Measurements from ENCODE around the gene RNF44.
"Not testable (repeated sequence)": the region's sequence is repeated elsewhere in the genome, so short reads cannot be mapped to it uniquely, and the experiment has no call there.

RNF44 gene

DNA sequence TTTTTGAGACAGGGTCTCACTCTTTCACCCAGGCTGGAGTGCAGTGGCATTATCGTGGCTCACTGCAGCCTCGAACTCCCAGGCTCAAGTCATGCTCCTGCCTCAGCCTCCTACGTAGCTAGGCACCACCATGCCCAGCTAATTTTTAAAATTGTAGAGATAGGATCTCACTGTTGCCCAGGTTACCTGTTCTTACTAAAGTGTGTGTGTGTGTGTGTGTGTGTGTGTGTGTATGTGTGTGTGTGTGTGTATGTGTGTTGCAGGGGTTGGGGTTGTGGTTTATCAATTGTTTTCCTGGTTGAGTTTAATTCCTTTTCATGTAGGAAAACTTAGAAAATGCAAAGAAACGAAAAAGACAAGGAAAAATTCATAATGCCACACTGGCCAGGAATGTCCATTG lies 21.8 kb downstream of the RNF44 start:
- DNase-seq, result no peak

DNA sequence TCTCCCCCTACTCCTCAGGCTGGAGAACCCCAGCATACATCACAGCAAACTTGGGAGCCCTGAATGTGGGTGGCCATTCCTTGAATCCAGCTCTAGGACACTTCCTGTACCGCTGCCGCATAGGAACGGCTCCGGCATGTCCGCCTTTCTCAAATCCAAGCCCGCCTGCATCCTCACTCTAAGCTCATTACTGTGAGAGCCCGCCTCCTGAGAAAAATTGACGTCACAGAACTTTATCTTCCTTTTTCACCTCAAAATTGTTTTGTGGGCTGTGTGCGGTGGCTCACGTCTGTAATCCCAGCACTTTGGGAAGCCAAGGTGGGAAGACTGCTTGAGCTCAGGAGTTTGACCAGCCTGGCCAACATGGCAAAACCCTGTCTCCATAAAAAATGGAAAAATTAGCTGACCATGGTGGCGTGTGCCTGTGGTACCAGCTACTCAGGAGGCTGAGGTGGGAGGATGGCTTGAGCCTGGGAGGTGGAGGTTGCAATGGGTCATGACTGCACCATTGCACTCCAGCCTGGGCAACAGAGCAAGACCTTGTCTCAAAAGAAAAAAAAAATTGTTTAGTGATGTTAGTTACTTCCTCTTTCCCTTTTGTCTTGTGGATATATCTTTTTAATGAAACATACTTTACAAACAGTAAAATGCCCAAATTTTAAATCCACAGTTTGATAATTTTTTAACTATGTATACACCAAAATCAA lies 22.8 kb downstream of the RNF44 start:
- DNase-seq, result no peak

DNA sequence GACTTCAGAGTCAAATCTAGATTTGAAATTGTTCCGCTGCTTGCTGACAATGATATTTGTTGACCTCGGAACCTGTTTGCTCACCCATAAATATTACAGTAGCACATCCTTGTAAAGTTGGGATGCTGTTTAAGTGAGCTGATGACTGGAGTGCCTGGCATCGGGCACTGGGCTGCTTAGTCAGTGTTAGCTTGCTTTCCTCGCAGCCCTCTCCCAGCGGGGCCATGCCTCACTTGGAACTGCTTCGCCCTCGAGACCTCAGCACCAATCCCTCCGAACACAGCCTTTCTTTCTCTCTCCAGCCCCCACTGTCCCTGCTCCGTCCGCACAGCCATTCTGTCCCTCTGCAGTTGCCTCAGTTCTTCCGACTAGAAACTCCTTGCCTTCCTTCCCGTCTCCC lies 23.4 kb downstream of the RNF44 start:
- DNase-seq, result no peak

DNA sequence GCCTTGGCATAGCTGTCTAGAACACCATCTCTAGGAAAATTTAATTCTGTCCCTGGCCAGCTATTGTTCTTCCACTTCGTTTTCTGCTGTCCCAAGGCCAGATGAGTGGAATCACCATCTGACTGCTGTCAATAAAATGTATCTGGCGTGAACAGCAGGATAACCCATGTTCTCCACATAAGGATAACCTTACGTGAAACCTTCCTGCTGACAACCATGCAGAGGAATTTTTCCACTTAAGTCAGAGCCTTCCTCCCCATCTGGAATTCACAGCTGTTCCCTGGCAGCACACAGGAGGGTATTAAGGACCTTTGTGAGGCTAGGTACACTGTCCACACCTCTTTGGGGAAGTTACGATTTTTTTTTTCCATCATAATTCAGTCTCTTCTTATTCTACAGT lies 28.6 kb downstream of the RNF44 start:
- no peak for DNase-seq

DNA sequence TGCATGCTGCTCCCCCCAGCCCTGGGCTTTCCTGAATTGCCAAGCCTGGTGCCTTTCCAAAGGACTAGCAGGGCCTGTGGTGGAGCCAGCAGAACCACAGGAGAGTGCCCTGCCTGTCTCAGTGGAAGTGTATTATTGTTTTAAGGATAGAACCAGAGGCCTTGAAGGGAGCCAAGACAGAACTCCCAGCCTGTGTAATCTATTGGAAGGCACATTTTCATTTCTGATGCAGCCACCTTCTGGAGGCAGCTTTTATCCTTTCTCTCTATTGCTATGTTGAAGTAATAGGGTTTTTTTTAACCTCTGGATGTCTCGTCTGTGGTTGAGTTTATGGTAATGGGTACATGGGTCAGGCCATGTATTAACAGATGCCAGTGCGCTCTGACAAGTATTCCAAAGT lies 29.3 kb downstream of the RNF44 start:
- no peak for DNase-seq

DNA sequence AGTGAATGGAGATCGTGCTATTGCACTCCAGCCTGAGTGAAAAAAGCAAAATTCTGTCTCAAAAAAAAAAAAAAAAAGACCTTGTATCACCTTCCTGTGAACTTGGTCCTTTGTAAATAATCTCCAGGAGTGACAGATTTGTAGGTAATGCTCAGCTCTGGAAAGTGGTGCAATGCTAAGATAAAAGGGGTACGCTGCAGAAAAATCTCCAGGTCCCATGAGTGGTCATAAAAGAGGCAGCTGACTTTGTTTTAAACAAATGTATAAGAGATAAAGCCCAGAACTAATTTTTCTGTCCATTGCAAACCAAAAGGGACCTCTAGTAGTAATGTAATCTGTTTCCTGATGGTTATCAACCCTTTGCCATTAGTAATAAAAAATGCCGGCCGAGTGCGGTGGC lies 33.7 kb downstream of the RNF44 start:
- no peak for DNase-seq

DNA sequence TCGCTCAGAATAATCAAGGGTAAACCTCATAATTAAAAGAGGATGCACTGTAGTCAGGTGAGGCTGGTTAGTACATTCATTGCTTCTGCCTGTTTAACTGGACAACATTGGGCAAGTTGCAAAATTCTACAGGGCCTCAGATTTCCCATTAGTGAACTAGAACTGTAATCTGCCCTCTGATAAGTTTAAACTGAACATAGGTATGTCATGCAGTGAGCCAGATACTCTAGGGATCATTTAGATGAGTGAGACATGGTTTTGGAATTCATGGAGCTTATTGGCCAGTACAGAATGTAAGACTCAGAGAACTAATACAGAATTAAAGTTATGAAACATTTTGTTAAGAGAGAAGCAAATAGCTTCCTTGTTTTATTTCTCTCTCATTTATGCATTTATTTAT lies 35.9 kb downstream of the RNF44 start:
- DNase-seq, result no peak

DNA sequence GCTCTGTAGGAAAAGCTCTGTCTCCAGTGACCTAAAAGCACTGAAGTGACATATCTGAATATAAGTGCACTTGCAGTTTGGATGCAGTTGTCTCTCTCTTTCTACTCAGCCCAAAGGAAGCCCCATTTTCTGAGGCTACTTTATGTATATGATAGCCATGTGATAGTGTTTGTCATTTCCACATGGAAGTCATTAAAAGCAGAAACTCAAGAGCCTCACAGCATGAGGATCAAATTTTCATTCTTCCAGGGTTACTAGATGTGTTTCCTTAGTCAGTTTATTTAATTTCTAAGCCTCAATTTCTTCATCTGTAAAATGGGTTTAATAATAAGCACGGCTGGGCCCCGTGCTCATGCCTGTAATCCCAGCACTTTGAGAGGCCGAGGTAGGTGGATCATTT lies 36.7 kb downstream of the RNF44 start:
- no peak for DNase-seq

DNA sequence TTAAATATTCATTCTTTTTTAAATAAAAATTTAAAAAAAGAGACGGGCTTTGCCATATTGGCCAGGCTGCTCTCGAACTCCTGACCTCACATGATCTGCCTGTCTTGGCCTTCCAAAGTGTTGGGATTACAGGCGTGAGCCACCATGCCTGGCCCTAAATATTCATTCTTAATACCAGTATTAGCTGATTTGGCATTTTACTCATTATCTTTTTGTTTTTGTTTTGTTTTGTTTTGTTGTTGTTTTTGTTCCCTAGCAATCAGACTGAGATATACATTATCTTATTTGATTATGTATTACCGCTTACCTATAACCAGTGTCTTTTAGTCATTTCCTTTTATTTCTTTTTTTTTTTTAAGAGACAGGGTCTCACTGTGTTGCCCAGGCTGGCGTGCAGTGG lies 37.9 kb downstream of the RNF44 start:
- no peak for DNase-seq

DNA sequence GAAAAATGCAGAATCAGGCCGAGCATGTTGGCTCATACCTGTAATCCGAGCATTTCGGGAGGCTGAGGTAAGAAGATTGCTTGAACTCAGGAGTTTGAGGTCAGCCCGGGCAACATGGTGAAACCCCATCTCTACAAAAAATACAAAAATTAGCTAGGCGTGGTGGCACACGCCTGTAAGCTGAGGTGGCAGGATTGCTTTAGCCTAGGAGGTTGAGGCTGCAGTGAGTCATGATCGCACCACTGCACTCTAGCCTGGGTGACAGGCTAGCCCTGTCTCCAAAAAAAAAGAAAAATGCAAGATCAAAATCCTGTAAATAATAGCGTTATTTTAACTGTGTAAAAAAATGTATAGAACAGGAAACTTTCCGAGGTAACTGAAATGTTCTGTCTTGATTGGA lies 39.4 kb downstream of the RNF44 start:
- no peak for DNase-seq

DNA sequence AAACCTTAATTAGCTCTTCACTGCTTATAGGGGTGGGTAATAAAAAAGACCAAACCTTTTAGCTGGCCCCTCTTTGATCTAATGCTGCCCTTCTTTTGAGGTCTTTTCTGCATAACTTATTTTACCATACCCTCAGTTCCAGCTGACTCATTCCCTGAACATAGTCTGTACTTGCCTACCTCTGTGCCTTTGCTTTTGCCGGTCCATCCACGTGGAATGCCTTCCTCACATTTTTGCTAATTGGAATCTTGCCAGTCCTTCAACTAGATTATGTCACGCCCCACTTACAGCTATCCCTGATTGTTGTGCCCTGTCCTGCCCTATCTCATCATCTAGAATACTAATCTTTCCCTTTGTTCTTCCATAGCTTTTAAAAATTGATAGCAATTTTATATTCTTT lies 44.8 kb downstream of the RNF44 start:
- DNase-seq, result no peak

DNA sequence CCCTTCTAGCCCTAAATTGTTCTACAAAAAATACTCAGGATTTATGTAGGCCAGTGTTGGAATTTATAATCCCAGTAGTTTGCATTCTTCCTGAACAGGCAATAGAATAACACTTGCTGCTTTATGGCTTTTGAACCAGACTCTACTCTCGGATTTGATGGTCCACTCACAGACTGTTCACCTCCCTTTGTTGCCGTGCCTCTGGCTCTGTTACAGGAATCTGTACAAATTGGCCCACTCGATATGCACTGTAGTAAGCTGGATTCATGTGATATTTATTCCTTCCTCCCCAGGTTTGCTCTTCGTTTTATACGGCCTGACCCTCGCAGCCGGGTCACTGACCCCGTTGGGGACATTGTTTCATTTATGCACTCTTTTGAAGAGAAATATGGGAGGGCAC lies 45.3 kb downstream of the RNF44 start:
- DNase-seq, result no peak

DNA sequence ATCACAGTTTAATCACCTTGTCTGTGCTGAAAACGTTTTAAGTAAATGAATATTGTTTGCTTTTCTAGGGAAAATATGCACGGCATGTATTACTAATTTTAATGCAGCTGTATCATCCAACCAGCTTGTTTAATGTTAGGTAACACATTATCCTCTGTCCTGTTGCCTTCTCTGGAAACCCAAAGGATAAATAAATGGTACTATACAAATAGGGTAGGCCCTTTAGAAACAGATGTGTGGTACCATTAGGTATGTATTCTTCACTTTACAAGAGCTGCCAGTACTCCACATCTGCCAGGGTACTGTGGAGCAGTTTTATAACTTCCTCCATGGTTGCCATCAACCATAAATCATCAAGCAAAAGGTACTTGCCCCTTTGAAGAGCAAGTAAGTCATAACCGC lies 46.1 kb downstream of the RNF44 start:
- DNase-seq, result no peak

DNA sequence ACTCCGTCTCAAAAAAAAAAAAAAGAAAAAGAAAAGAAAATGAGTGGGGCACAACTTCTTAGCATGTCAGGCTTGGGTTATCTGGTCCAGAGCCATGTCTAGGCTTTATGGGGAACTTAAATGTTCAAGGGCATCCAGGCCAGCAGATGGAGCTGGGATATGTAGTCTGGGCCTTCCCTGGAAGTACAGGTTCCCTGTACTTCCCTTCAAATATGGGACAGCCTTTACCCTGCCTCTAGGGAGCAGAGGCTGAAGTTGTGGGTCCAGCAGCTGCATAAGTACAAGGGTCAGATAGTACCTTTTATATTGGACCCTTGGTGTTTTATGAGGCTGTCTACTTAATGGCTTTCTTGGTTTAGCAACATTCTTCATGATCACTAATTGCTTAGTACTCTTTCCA lies 46.9 kb downstream of the RNF44 start:
- no peak for DNase-seq

DNA sequence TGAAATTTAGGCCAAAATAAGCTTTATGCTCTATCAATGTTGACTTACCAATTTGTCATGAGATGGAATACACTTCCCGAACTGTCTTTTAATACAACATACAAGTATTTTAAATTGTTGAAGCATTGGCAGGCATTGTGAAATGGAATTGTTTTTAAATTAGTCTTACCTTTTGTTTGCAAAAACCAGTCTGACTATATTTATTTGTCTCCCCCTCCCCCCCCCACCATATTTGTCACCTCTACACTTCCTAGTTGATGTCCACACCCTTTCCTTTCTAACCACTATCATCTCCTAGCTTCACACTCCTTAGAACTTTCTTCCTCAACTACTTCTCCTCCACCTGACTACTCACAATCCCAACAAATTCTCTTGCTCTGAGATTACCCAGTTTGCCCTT lies 48.1 kb downstream of the RNF44 start:
- no peak for DNase-seq

DNA sequence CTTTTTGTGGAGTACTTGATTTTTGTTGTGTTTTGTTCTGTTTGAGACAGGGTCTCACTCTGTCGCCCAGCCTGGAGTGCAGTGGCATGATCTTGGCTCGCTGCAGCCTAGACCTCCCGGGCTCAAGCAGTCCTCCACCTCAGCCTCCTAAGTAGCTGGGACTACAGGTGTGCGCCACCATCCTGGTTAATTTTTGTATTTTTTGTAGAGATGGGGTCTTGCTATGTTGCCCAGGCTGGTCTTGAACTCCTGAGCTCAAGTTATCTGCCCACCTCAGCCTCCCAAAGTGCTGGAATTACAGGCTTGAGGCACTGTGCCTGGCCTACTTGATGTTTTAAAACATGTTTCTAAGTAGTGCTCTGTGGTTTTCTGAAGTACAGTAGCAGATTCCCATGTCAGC lies 50.0 kb downstream of the RNF44 start:
- DNase-seq, result not testable (repeated sequence)

DNA sequence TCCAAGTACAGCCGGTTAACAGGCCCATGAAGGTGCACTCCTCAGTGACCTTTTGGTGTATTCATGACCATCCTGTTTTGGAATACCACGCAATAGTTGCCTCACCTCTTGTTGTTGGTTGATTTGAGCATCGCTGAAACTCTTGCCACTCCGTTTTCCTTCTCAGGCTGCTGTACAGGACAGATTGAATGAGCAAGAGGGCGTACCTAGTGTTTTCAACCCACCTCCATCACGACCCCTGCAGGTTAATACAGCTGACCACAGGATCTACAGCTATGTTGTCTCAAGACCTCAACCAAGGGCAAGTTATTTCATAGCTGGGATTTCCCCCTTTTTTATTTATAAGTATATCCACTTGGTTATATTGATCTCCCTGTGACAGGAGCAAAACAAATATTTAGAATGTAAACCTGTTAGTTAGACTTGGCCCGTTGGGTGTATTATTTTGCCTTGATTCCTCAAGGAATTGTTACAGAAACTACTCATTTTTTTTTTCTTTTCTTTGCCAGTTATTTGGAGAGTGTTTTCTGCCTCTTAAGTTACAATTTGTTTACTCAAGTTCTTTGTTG lies 50.9 kb downstream of the RNF44 start:
- DNase-seq, result no peak

DNA sequence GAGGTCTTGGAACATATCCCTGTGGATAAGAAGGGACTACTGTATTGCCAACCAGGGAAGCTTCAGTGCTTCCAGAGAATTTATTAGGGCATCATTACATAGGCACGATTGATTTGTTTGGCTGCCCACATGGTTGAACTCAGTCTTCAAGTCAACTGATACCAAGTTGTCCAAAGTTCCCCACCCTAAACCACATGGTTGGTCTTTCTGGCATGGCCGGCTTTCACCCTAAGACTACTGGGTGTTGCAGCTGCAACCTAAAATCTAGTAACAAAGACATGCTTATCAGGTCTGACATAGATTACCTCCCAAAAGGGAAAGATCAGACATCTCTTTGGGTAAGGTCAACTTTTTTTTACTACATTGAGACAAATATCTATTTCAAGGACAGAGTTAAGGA lies 52.0 kb downstream of the RNF44 start:
- DNase-seq, result no peak

DNA sequence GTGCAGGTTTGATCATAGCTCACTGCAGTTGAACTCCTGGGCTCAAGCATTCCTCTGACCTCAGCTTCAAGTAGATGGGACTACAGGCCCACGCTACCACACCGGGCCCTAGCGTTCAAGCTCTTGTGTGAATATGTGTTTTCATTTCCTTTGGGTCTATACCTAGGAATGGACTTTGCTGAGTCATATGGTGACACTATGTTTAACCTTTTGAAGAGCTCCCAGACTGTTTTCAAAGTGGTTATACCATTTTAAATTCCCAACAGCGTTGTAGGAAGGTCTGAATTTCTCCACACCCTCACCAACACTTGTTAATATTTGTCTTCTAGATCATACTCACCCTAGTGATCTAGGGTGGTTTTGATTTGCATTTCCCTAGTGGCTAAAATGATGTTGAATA lies 55.5 kb downstream of the RNF44 start:
- no peak for DNase-seq

Measured in eye (tissue), 1 donor.